ENCODE data around the gene TMEM131L. TPM values are rescaled to one million over a fixed set of nuclear protein-coding genes. Genes with fewer than 3 reads are reported as not detected.
A peak's percentile ranks its signal among the peaks of the same experiment; 100 is the strongest.

TMEM131L gene, protein sequence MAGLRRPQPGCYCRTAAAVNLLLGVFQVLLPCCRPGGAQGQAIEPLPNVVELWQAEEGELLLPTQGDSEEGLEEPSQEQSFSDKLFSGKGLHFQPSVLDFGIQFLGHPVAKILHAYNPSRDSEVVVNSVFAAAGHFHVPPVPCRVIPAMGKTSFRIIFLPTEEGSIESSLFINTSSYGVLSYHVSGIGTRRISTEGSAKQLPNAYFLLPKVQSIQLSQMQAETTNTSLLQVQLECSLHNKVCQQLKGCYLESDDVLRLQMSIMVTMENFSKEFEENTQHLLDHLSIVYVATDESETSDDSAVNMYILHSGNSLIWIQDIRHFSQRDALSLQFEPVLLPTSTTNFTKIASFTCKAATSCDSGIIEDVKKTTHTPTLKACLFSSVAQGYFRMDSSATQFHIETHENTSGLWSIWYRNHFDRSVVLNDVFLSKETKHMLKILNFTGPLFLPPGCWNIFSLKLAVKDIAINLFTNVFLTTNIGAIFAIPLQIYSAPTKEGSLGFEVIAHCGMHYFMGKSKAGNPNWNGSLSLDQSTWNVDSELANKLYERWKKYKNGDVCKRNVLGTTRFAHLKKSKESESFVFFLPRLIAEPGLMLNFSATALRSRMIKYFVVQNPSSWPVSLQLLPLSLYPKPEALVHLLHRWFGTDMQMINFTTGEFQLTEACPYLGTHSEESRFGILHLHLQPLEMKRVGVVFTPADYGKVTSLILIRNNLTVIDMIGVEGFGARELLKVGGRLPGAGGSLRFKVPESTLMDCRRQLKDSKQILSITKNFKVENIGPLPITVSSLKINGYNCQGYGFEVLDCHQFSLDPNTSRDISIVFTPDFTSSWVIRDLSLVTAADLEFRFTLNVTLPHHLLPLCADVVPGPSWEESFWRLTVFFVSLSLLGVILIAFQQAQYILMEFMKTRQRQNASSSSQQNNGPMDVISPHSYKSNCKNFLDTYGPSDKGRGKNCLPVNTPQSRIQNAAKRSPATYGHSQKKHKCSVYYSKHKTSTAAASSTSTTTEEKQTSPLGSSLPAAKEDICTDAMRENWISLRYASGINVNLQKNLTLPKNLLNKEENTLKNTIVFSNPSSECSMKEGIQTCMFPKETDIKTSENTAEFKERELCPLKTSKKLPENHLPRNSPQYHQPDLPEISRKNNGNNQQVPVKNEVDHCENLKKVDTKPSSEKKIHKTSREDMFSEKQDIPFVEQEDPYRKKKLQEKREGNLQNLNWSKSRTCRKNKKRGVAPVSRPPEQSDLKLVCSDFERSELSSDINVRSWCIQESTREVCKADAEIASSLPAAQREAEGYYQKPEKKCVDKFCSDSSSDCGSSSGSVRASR (N-terminal part only)
- total RNA-seq: 19.1 and 21.2 TPM in 2 replicates
- polyA plus RNA-seq: 7.2 and 7.7 TPM in 2 replicates
- 6.5 and 7.5 TPM in 2 replicates for polyA plus RNA-seq (2011; cell fraction: cytosol; rRNA removed)
- polyA plus RNA-seq (2011; cell fraction: nucleus; rRNA removed): 24.8 and 29.1 TPM in 2 replicates
- polyA plus RNA-seq (2012): 9.8 and 13.2 TPM in 2 replicates
- 22.1 and 25.4 TPM in 2 replicates for polyA minus RNA-seq
- 3.1 TPM for polyA minus RNA-seq (2011; cell fraction: cytosol; rRNA and poly(A)+ RNA removed)
- polyA minus RNA-seq (2011; cell fraction: nucleus; rRNA and poly(A)+ RNA removed): 32.0 and 62.3 TPM in 2 replicates
- Bru-seq, nascent RNA: percentile 80 among the genes with signal in this experiment
- percentile 66 among the genes with signal in this experiment for BruChase-seq, experiment 1, labeled RNA remaining after a 6-hour chase
- BruChase-seq, experiment 2, labeled RNA remaining after a 2-hour chase: percentile 68 among the genes with signal in this experiment
- long read RNA-seq, full-length matches to known transcripts: 4 of 27 reads
- long read RNA-seq, partial matches to known transcripts: 4 of 27 reads
- long read RNA-seq, other reads (novel, unspliced or antisense): 19 of 27 reads

DNA sequence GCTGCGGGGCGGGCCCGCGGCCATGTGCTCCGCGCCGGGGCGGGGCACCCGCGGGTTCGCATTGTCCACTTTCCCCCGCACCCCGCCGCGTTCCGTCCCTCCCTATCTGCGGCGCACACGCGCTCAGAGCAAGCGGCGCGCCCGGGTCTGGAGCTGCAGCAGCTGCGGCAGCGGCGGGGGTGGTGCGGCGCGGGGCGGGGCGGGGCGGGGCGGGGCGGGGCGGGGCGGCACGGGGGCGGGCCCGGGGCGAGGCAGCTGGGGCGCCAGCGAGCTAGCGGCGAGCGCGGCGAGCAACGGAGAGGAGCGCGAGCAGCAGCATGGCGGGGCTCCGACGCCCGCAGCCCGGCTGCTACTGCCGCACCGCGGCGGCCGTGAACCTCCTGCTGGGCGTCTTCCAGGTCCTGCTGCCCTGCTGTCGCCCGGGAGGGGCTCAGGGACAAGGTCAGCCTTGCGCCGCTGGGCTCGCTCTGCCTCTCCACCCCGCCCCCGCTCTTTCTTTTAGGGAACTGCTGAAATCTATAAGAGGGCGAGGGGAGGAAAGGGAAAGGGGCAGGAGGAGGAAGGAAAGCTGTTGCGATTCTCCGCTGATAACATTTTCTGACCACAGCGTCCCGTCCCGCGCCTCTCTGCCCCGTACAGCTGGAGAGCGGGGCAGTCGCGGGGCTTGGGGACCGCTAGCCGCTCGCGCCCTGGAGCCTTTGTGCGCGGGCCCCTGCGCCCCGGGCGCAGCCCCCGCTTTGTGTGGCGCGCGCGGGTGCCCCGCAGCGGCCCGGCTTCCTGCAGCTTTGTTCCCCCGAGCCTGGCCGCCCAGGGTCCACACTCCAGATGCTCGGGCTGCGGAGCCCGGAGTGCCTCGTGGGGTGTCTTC is at the start of gene TMEM131L:
Gene TMEM131L, plus strand, starts transcription at position 280 of the 868 bp plus-strand sequence. Its CDS starts 38 bp downstream, at position 318.
- Histone ChIP-seq H2AFZ (ENCODE audit: low read depth, low read length) (peak within 1 kb of the TSS; percentile 98), H3K9ac (replicated peaks; ENCODE audit: extremely low read depth, insufficient read depth, low read length) (peak within 1 kb of the TSS; percentile 80), H4K20me1 (replicated peaks; ENCODE audit: control insufficient read depth, extremely low read depth, insufficient read depth, low read length) (no peaks in the 10 kb centered on the region), H3K27me3 (ENCODE audit: control insufficient read depth in 2 of 2, insufficient read depth in 2 of 2, low read length in 2 of 2) (no peaks in the 10 kb centered on the region), H3K79me2 (ENCODE audit: control insufficient read depth, insufficient read depth, low read length) (peaks cover 14% of the 10 kb centered on the region), H3K4me1 (ENCODE audit: control insufficient read depth, extremely low read depth, insufficient read depth, low read length) (peaks cover 23% of the 10 kb centered on the region), H3K36me3 (ENCODE audit: control insufficient read depth in 2 of 2, extremely low read depth in 1 of 2, insufficient read depth in 2 of 2, low read length in 2 of 2) (no peaks in the 10 kb centered on the region), H3K9me1 (replicated peaks; ENCODE audit: control insufficient read depth, extremely low read depth, insufficient read depth, low read length) (no peaks in the 10 kb centered on the region), H3K27ac (ENCODE audit: insufficient read depth, low read depth, low read length) (peak within 1 kb of the TSS; percentile 40), H3K4me3 (replicated peaks in 1 of 3; ENCODE audit: insufficient read depth in 1 of 3, low read depth in 1 of 3, low read length in 3 of 3) (peak within 1 kb of the TSS; percentile 83 to 93 (median 92)), H3K9me3 (replicated peaks; ENCODE audit: control insufficient read depth, insufficient read depth, low read length) (no peaks in the 10 kb centered on the region), H3K4me2 (ENCODE audit: insufficient read depth, low read length) (peak within 1 kb of the TSS; percentile 62)
- FAIRE-seq (no peak), DNase-seq (ENCODE audit: low read depth, low spot score) (peak; percentile 68)
- BruUV-seq (replicated peaks): no TSS peak
- intact Hi-C loops (cut with micrococcal nuclease): loop anchor here (2.0 to 5.0 kb wide), 3 partner anchors 22 to 314 kb away; no protein-coding TSS in a partner anchor
- dilution Hi-C loops (cut with MboI; ENCODE audit: extremely low pct_ligation_motif_present, low sequenced_read_pairs): no loop called here
- ChIA-PET CTCF (interaction anchor here (0.5 to 4.5 kb wide), 18 partner anchors 9 to 259 kb away, joined by 3 to 37 read pairs (median 4); no protein-coding TSS in a partner anchor), POLR2A (interaction anchor here (0.5 to 1.7 kb wide), 6 partner anchors 19 to 120 kb away, joined by 3 to 6 read pairs (median 4); no protein-coding TSS in a partner anchor)
- TF ChIP-seq POLR2A (IDR thresholded peaks at IDR 0.05; ENCODE audit: low read depth, low read length): no peak
- no peak for TF ChIP-seq MYC (IDR thresholded peaks at IDR 0.05; ENCODE audit: low read depth, low read length)
- TF ChIP-seq, protein P1, sequence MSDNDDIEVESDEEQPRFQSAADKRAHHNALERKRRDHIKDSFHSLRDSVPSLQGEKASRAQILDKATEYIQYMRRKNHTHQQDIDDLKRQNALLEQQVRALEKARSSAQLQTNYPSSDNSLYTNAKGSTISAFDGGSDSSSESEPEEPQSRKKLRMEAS (IDR thresholded peaks at IDR 0.05; ENCODE audit: insufficient read depth, insufficient read length): no peak
- TF ChIP-seq, protein P2, sequence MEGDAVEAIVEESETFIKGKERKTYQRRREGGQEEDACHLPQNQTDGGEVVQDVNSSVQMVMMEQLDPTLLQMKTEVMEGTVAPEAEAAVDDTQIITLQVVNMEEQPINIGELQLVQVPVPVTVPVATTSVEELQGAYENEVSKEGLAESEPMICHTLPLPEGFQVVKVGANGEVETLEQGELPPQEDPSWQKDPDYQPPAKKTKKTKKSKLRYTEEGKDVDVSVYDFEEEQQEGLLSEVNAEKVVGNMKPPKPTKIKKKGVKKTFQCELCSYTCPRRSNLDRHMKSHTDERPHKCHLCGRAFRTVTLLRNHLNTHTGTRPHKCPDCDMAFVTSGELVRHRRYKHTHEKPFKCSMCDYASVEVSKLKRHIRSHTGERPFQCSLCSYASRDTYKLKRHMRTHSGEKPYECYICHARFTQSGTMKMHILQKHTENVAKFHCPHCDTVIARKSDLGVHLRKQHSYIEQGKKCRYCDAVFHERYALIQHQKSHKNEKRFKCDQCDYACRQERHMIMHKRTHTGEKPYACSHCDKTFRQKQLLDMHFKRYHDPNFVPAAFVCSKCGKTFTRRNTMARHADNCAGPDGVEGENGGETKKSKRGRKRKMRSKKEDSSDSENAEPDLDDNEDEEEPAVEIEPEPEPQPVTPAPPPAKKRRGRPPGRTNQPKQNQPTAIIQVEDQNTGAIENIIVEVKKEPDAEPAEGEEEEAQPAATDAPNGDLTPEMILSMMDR (IDR thresholded peaks at IDR 0.05; ENCODE audit: extremely low read depth in 1 of 2, insufficient read depth in 1 of 2, low read depth in 1 of 2, low read length in 2 of 2): peak in 1 of 2 donors; percentile 17
- TF ChIP-seq POLR2AphosphoS5 (IDR thresholded peaks at IDR 0.05; ENCODE audit: insufficient read depth, low read depth, low read length): peak; percentile 82
- peak; percentile 55 for TF ChIP-seq GATA2 (IDR thresholded peaks at IDR 0.05; ENCODE audit: insufficient read depth, insufficient read length, low read depth, low read length)
- no peak for TF ChIP-seq JUN (IDR thresholded peaks at IDR 0.05; ENCODE audit: borderline replicate concordance, insufficient read depth, insufficient read length, low read depth)
- TF ChIP-seq EZH2 (IDR thresholded peaks at IDR 0.05; ENCODE audit: borderline replicate concordance, low read depth, low read length, severe bottlenecking): no peak
- TF ChIP-seq FOS (IDR thresholded peaks at IDR 0.05; ENCODE audit: borderline replicate concordance, insufficient read depth, low read length): no peak

All from endothelial cell of umbilical vein (primary cell).